GM23338 (cell line): Measurements from ENCODE around the gene NFIA. TPM values are rescaled to one million over a fixed set of nuclear protein-coding genes. Genes with fewer than 3 reads are reported as not detected.

Source experiments
- ATAC-seq: fragments of 200-7000 bp; cut with Tn5 transposase; 3 replicates; pipeline ENCODE4 v1.9.1; 2020
- DNase-seq: peaks from one replicate; pipeline ENCODE4 v3.0.0-alpha.2; 2015; ENCODE audit warnings: low spot score
- H2AFZ ChIP-seq: fragments of 200-600 bp; sonication (generic); 2 replicates; pipeline ENCODE4 v1.8.0; 2016; ENCODE audit warnings: antibody characterized with exemption, mild to moderate bottlenecking, moderate library complexity
- H3F3A ChIP-seq: fragments of 200-600 bp; sonication (generic); replicated peaks from 2 replicates; pipeline ENCODE4 v1.8.0; 2017; ENCODE audit warnings: antibody characterized with exemption, mixed run types, low read depth
- H3K27ac ChIP-seq: fragments of 200-600 bp; sonication (generic); 2 replicates; pipeline ENCODE4 v1.6.1; 2016; ENCODE audit warnings: low read depth
- H3K27me3 ChIP-seq: fragments of 200-600 bp; sonication (generic); 2 replicates; pipeline ENCODE4 v1.8.0; 2016; ENCODE audit warnings: mild to moderate bottlenecking, mixed run types, moderate library complexity; ENCODE audit not compliant: insufficient read depth
- H3K36me3 ChIP-seq: fragments of 200-600 bp; sonication (generic); 2 replicates; pipeline ENCODE4 v1.8.0; 2016; ENCODE audit warnings: mild to moderate bottlenecking; ENCODE audit not compliant: insufficient read depth
- H3K4me1 ChIP-seq: fragments of 200-600 bp; sonication (generic); 2 replicates; pipeline ENCODE4 v1.8.0; 2016; ENCODE audit warnings: mild to moderate bottlenecking, moderate library complexity; ENCODE audit not compliant: insufficient read depth
- H3K4me2 ChIP-seq: fragments of 200-600 bp; sonication (generic); 2 replicates; pipeline ENCODE4 v1.7.1; 2017; ENCODE audit warnings: mixed run types
- H3K4me3 ChIP-seq: fragments of 200-600 bp; sonication (generic); 2 replicates; pipeline ENCODE4 v1.6.1; 2016; ENCODE audit warnings: mixed run types
- H3K79me2 ChIP-seq: fragments of 200-600 bp; sonication (generic); replicated peaks from 2 replicates; pipeline ENCODE4 v1.8.0; 2017; ENCODE audit warnings: mild to moderate bottlenecking; ENCODE audit not compliant: insufficient read depth
- H3K9me2 ChIP-seq: fragments of 200-600 bp; sonication (generic); 2 replicates; pipeline ENCODE4 v1.8.0; 2017; ENCODE audit not compliant: insufficient read depth
- H4K20me1 ChIP-seq: fragments of 200-600 bp; sonication (generic); replicated peaks from 2 replicates; pipeline ENCODE4 v1.8.0; 2017; ENCODE audit warnings: mild to moderate bottlenecking; ENCODE audit not compliant: insufficient read depth
- H3K27ac Mint-ChIP-seq: 2 replicates; pipeline ENCODE4 v1.8.0; 2020; ENCODE audit warnings: inconsistent platforms, mild to moderate bottlenecking, moderate library complexity, mixed read lengths
- H3K27me3 Mint-ChIP-seq: 3 replicates; pipeline ENCODE4 v1.8.0; 2022; ENCODE audit warnings: low read depth, mild to moderate bottlenecking, moderate library complexity, mixed read lengths, inconsistent platforms; ENCODE audit not compliant: insufficient read depth, poor library complexity
- H3K36me3 Mint-ChIP-seq: 3 replicates; pipeline ENCODE4 v1.8.0; 2021; ENCODE audit warnings: low read depth, mild to moderate bottlenecking, inconsistent platforms, moderate library complexity, mixed read lengths
- H3K4me1 Mint-ChIP-seq: 3 replicates; pipeline ENCODE4 v1.8.0; 2020; ENCODE audit warnings: mild to moderate bottlenecking, inconsistent platforms, mixed read lengths
- H3K4me3 Mint-ChIP-seq: 3 replicates; pipeline ENCODE4 v1.8.0; 2021; ENCODE audit warnings: moderate library complexity, mild to moderate bottlenecking, inconsistent platforms, mixed read lengths
- H3K9me3 Mint-ChIP-seq: 3 replicates; pipeline ENCODE4 v1.8.0; 2020; ENCODE audit warnings: moderate library complexity, mild to moderate bottlenecking, inconsistent platforms, mixed read lengths
- CREB1 ChIP-seq: fragments of 250-450 bp; sonication (Bioruptor Pico); IDR thresholded peaks from 2 replicates; pipeline ENCODE4 v1.5.0; 2020; ENCODE audit warnings: low read depth, mild to moderate bottlenecking, moderate library complexity
- EZH2 ChIP-seq: fragments of 200-600 bp; sonication (generic); IDR thresholded peaks from one replicate; pipeline ENCODE4 v1.8.0; 2017; ENCODE audit warnings: antibody characterized with exemption, mild to moderate bottlenecking, low read depth; ENCODE audit not compliant: unreplicated experiment
- EZH2phosphoT487 ChIP-seq: fragments of 200-600 bp; sonication (generic); IDR thresholded peaks from one replicate; pipeline ENCODE4 v1.8.1; 2018; ENCODE audit warnings: antibody characterized with exemption; ENCODE audit not compliant: unreplicated experiment
- JUNB ChIP-seq: IDR thresholded peaks from one replicate; pipeline ENCODE4 v1.6.1; 2016; ENCODE audit warnings: antibody characterized with exemption; ENCODE audit not compliant: unreplicated experiment
- NANOG ChIP-seq: IDR thresholded peaks from 2 replicates; pipeline ENCODE4 v1.6.1; 2016; ENCODE audit warnings: antibody characterized with exemption, borderline replicate concordance
- POLR2AphosphoS5 ChIP-seq: IDR thresholded peaks from 2 replicates; pipeline ENCODE4 v1.6.1; 2016; ENCODE audit warnings: antibody characterized with exemption, low read depth
- STAT1 ChIP-seq: IDR thresholded peaks from one replicate; pipeline ENCODE4 v1.6.1; 2016; ENCODE audit warnings: antibody characterized with exemption; ENCODE audit not compliant: unreplicated experiment
- ZNF114 ChIP-seq: fragments of 250-450 bp; sonication (Bioruptor Pico); IDR thresholded peaks from 2 replicates; pipeline ENCODE4 v1.5.0; 2020; ENCODE audit warnings: mild to moderate bottlenecking, moderate library complexity
- ZNF331 ChIP-seq: fragments of 250-450 bp; sonication (Bioruptor Pico); IDR thresholded peaks from 2 replicates; pipeline ENCODE4 v1.5.0; 2020; ENCODE audit warnings: low read depth, mild to moderate bottlenecking, moderate library complexity
- ZNF462 ChIP-seq: fragments of 250-450 bp; sonication (Bioruptor Pico); IDR thresholded peaks from 2 replicates; pipeline ENCODE4 v1.5.0; 2020; ENCODE audit warnings: mild to moderate bottlenecking, moderate library complexity
- polyA plus RNA-seq: library from polyadenylated mRNA; unstranded; fragments of >200 nt; fragmentation: Nextera tagmentation; extraction: Ambion mirVana; gene quantifications from 2 replicates; pipeline ENCODE4 v1.2.1, GENCODE V29; 2016
- total RNA-seq: library from RNA; depleted of rRNA; stranded (reverse); fragments of >200 nt; shearing (Covaris generic); gene quantifications from 2 replicates; pipeline ENCODE4 v1.2.3, GENCODE V29; 2014
- TF ChIP-seq, protein P1 (sequence below): IDR thresholded peaks from one replicate; pipeline ENCODE4 v1.6.1; 2018; ENCODE audit warnings: antibody characterized with exemption; ENCODE audit not compliant: unreplicated experiment
- TF ChIP-seq, protein P2 (sequence below), 2 experiments: fragments of 200-600 bp in 1 of 2; sonication (generic) in 1 of 2; conservative IDR thresholded peaks; 2 replicates each; pipeline versions ENCODE4 v1.5.1 to v1.6.1; 2016 to 2017; ENCODE audit warnings: antibody characterized with exemption in 2 of 2, low read depth in 2 of 2, mild to moderate bottlenecking in 2 of 2, moderate library complexity in 1 of 2

The NFIA gene
- total and polyA plus RNA-seq, 2 experiments from 2014 or later = 0.97 to 2.3 TPM

DNA sequence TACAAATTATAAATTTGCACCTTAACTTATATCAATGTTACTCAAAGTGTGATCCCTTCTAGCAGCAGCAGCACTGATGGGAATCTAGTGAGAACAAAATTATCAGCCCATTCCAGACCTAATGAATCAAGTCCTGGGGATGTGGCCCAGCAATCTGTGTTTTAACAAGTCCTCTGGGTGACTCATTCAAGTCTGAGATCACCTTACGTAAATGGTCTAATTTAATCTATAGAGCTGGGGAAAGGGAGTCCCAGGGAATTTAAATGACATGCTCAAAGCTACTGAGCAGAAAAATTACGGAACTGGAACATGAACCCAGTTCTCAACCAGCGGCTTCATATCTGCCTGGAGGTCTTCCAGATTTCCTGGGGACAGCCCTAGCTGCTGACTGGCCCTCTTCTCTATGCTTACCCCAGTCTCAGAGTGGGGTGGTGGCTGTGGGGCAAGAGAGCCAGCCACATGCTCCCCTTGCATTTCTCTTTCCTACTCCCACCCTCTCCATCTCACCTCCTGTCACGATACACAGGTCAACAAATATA is 422.6 kb downstream of the NFIA start:
- 0 out of 2 replicates have a peak, but pooled peaks cover 3% of the 10 kb centered on the region for H3K9me2 ChIP-seq
- no peak overlapping the region for H2AFZ ChIP-seq
- no peaks in the 10 kb centered on the region for H3F3A ChIP-seq
- H3K36me3 Mint-ChIP-seq = no peaks in the 10 kb centered on the region
- no peak overlapping the region for H3K4me3 ChIP-seq
- H3K4me1 ChIP-seq = peaks cover 4% of the 10 kb centered on the region; the same call in 1 of the 2 replicates
- no peak for TF ChIP-seq EZH2phosphoT487
- no peak for TF ChIP-seq JUNB
- TF ChIP-seq NANOG = no peak
- no peak for TF ChIP-seq ZNF331 (CRISPR knock-in tag)
- TF ChIP-seq STAT1 = no peak
- TF ChIP-seq ZNF114 = no peak
- TF ChIP-seq EZH2 = no peak
- TF ChIP-seq, protein P1, sequence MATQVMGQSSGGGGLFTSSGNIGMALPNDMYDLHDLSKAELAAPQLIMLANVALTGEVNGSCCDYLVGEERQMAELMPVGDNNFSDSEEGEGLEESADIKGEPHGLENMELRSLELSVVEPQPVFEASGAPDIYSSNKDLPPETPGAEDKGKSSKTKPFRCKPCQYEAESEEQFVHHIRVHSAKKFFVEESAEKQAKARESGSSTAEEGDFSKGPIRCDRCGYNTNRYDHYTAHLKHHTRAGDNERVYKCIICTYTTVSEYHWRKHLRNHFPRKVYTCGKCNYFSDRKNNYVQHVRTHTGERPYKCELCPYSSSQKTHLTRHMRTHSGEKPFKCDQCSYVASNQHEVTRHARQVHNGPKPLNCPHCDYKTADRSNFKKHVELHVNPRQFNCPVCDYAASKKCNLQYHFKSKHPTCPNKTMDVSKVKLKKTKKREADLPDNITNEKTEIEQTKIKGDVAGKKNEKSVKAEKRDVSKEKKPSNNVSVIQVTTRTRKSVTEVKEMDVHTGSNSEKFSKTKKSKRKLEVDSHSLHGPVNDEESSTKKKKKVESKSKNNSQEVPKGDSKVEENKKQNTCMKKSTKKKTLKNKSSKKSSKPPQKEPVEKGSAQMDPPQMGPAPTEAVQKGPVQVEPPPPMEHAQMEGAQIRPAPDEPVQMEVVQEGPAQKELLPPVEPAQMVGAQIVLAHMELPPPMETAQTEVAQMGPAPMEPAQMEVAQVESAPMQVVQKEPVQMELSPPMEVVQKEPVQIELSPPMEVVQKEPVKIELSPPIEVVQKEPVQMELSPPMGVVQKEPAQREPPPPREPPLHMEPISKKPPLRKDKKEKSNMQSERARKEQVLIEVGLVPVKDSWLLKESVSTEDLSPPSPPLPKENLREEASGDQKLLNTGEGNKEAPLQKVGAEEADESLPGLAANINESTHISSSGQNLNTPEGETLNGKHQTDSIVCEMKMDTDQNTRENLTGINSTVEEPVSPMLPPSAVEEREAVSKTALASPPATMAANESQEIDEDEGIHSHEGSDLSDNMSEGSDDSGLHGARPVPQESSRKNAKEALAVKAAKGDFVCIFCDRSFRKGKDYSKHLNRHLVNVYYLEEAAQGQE = no peak
- no peak for TF ChIP-seq POLR2AphosphoS5
- no peak for TF ChIP-seq CREB1
- TF ChIP-seq, protein P2, sequence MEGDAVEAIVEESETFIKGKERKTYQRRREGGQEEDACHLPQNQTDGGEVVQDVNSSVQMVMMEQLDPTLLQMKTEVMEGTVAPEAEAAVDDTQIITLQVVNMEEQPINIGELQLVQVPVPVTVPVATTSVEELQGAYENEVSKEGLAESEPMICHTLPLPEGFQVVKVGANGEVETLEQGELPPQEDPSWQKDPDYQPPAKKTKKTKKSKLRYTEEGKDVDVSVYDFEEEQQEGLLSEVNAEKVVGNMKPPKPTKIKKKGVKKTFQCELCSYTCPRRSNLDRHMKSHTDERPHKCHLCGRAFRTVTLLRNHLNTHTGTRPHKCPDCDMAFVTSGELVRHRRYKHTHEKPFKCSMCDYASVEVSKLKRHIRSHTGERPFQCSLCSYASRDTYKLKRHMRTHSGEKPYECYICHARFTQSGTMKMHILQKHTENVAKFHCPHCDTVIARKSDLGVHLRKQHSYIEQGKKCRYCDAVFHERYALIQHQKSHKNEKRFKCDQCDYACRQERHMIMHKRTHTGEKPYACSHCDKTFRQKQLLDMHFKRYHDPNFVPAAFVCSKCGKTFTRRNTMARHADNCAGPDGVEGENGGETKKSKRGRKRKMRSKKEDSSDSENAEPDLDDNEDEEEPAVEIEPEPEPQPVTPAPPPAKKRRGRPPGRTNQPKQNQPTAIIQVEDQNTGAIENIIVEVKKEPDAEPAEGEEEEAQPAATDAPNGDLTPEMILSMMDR (conservative IDR thresholded peaks at IDR 0.05; ENCODE audit: low read depth in 2 of 2) = no peak
- no peak for TF ChIP-seq ZNF462 (CRISPR knock-in tag)
- H3K4me1 Mint-ChIP-seq = peaks cover 8% of the 10 kb centered on the region
- no peaks in the 10 kb centered on the region for H3K36me3 ChIP-seq
- H3K9me3 Mint-ChIP-seq = no peaks in the 10 kb centered on the region
- no peak overlapping the region for H3K4me2 ChIP-seq
- H3K27me3 Mint-ChIP-seq = peaks cover 3% of the 10 kb centered on the region
- H3K79me2 ChIP-seq = no peaks in the 10 kb centered on the region
- H3K27me3 ChIP-seq = no peaks in the 10 kb centered on the region
- no peak overlapping the region for H3K4me3 Mint-ChIP-seq
- no peak overlapping the region for H3K27ac Mint-ChIP-seq
- H4K20me1 ChIP-seq = no peaks in the 10 kb centered on the region
- no peak overlapping the region for H3K27ac ChIP-seq
- no peak for DNase-seq
- no peak for ATAC-seq
